Measurements from ENCODE around the gene EGR2.

DNA sequence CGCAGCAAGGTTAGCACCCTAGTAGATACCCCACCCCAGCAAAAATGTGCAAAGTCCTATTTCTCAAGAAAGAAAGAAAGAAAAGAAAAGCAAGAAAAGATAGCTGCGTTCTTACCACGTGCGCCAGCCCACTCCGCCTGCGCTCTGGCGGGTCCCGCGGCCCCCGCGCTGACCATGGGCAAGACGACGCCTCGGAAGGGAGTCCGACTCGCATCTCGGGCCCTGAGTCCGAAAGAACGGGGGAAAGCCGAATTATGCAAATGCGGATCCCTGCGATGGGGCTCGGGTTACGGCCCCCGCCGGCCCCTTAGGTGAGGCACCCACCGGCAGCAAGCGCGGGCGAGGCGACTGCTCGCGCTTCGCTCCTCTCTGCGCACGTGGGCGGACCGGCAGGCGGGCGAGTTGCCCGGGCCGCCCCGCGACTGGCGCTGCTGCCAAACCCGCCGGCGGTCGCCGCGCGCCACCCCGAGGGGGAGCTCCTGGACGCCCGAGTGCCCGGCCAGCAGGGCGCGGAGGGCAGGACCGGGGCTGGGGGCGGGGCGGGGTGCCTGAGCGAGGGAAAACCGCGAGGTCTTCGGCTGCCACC is 2.4 kb upstream of the EGR2 start:
- TF ChIP-seq L3MBTL2 (conservative IDR thresholded peaks at IDR 0.05) (peak; percentile 96), BHLHE40 (IDR thresholded peaks at IDR 0.05; ENCODE audit: borderline replicate concordance) (no peak), TARDBP (IDR thresholded peaks at IDR 0.05) (no peak), CTBP1 (IDR thresholded peaks at IDR 0.05; ENCODE audit: borderline replicate concordance) (no peak), NFRKB (IDR thresholded peaks at IDR 0.05) (no peak), FOXK2 (IDR thresholded peaks at IDR 0.05) (no peak), FOXM1 (IDR thresholded peaks at IDR 0.05; ENCODE audit: borderline replicate concordance) (no peak), ARNT (IDR thresholded peaks at IDR 0.05) (no peak), FOXA1 (IDR thresholded peaks at IDR 0.05) (no peak), ELF4 (IDR thresholded peaks at IDR 0.05) (no peak)
- TF ChIP-seq, protein P1, sequence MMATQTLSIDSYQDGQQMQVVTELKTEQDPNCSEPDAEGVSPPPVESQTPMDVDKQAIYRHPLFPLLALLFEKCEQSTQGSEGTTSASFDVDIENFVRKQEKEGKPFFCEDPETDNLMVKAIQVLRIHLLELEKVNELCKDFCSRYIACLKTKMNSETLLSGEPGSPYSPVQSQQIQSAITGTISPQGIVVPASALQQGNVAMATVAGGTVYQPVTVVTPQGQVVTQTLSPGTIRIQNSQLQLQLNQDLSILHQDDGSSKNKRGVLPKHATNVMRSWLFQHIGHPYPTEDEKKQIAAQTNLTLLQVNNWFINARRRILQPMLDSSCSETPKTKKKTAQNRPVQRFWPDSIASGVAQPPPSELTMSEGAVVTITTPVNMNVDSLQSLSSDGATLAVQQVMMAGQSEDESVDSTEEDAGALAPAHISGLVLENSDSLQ (IDR thresholded peaks at IDR 0.05), result no peak
